HG03175 (cell line): ENCODE results near the gene RIC8A.

ENCODE experiments used
- ATAC-seq: cut with Tn5 transposase; IDR thresholded peaks from one replicate; pipeline ENCODE4 v1.9.1; 2021; ENCODE audit warnings: mild to moderate bottlenecking, moderate library complexity; ENCODE audit not compliant: unreplicated experiment

Gene RIC8A

DNA sequence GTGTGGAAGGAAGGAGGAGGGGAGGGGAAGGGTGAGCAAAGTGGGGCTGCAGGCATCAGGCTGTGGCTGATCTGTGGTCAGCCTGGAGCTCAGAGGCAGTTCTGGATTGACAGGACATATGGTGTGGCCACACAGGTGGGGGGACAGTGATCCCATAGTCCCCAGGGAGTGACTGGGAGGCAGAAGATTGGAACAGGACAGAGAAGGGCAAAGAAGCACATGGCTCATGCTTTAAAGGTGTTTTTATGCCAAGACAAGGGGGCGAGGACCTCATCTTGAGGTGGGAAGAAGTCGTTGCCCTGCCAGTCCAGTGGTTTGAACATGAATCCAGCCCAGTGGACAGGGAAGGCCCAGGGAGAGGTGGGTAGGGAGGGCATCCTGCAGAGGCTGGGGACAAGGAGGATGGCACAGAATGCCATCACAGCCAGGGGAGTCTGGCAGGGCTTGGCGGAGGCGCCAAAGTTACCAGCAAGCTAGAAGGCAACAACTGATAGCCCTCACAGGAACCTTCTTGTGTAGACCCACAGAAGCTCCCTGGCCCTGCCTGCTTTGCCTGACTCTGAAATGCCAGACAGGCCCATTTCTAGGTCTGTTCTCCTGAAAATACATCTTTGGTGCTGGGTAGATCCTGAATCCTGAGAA, 3.4 kb upstream of the RIC8A start:
- no peak for ATAC-seq

DNA sequence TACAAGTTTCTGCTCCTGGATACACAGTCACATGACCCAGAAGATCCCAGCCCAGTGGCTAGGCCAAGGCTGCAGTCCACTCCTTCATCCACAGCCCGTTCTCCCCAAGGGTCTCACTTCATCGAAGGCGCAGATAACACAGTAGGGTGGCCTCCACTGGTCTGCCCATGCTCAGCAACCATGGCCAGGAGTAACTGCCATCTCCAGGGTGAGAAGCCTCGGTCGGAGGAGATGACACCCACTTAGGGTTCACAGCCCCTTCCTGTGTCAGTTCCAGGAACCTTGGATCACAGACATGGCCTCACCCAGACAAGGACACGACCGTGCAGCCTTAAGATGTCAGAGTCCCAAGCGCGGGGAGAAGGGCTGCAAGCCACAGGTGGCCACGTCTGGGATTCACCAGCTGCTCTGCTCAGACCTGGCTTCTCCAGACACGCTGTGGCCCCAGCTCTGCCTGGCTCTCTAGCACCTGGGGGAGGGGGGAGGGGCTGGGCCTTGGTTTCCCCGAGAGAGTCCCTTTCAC, 2.9 kb upstream of the RIC8A start:
- ATAC-seq = no peak

- ATAC-seq = no peak
Measured at GRCh38 chr11:205221-206001, 2.1 kb upstream of the RIC8A start.

DNA sequence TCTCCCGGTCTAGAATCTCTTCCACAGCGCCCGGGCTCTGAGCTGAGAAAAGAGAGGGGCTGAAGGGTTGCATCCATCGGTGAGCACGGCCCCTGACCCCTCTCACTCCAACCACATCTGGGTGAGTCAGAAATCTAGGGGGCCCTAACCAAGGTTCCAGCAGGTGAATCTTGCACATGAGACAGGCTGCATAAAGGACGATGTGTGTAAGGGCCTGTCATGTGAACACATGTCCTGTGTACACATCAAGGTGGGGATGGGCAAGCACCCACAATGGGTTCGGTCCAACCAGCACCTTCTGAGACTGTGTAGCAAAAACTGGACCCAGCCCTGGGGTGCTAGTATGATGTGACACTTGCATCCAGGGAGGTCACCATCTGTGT, 1.5 kb upstream of the RIC8A start:
- ATAC-seq = no peak

DNA sequence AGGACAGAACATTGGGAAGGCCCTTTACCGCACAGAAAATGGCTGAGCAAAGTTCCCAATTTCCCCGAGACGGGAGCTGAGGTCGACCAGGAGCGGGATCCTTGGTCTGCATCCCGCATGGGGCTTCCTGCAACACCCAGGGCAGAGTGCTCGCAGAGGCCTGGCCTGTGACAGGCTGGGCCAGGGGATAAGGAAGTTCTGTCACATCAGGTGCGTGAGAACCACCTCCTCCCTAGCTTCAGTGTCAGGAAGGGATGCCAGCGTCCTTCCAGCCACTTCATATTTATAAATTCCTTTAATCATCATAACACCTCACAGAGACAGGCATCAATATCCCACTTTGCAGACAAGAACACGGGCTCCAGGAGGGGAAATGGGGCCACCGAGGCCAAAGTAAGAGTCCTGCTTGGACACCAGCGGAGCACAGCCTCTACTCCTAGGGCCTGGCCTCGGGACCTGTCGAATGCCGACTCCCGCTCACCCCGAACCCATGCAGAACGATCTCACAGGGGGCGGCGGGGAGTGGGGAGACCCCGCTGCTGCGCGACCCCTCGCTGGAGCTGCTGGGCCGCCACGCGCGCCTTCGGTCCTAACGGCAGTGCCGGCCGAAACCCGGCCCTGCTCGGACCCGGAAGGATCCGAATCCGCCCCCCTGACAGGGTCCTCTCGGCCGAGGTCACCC, 841 bp upstream of the RIC8A start:
- peak; percentile 9 for ATAC-seq

DNA sequence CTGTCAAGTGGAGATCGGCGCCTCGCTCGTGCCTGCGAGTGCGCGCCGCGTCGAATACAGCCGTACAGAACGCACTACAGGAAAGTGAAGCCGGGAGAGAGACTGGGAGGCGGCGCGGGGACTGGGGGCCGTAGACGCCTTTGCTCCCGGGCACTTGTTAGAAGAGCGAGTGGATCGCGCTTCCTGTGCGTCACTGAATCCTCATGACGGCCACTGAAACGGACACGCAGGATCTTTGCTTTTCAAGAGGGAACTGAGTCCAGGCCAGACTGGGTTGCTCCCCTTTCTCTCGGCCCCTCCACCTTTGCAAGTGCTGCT, 314 bp downstream of the RIC8A start:
- ATAC-seq = no peak

DNA sequence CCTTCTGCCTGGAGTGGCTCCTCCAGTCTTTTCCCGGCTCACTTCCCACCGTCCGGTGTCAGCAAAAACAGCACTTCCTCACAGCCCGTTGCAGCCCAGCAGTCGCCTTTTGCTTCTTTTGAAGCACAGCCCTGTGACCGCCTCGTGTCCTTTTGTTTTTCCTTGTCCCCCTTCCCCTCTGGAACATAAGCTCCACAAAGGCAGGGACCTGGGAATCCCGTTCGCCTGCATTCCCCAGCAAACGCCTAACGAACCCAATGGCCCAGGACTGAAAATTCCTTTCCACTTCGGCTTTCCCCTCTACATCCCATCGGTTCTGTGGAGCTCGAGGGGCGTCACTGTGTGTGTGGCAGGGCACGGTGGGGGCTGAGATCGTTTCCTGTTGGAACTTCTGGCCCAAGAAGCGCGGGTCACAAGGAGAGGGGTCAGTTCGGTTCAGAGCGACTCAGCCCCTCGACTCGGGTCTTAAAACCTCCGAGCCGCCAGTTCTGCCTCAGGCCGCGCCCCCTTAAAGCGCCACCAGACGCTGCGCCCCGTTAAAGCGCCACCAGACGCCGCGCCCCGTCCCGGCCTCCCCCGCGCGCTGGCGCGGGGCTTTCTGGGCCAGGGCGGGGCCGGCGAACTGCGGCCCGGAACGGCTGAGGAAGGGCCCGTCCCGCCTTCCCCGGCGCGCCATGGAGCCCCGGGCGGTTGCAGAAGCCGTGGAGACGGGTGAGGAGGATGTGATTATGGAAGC, 841 bp downstream of the RIC8A start:
- peak; percentile 38 for ATAC-seq

GRCh38 chr11:208917-209260, 1.4 kb downstream of the RIC8A start:
- no peak for ATAC-seq

- no peak for ATAC-seq
Measured at GRCh38 chr11:209275-210121, 2.0 kb downstream of the RIC8A start.

DNA sequence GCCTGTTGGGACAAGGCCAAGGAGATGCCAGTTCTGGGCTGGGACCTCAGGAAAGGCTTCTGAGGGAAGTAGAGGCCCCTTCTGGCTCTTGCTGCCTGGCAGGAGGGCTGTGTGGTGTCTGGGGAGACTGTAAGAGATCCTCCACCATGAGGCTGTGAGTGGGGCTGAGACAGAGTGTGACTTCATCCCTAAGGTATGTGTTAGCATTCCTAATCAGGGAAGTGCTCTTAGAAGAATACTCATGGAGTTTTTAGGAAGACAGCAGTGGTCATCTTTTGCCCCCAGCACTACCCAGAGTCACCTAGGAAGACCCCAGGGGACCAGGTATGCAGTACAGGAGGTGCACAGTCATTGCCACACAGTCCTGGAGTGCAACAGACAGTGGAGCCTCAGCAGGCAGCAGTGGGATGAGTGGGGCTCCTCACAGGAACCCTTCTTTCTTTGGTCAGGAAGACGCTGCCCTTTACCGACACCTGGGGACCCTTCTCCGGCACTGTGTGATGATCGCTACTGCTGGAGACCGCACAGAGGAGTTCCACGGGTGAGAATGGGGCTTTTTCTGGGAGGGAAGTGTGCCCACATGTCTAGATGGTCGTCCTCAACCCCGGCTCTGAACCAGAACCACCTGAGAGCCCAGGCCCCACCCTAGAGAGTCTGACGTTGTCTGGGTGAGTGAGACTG, 2.8 kb downstream of the RIC8A start:
- ATAC-seq = no peak

- ATAC-seq = no peak
Measured at GRCh38 chr11:210803-211180, 3.3 kb downstream of the RIC8A start.

- no peak for ATAC-seq
Measured at GRCh38 chr11:211295-211694, 3.8 kb downstream of the RIC8A start.

- ATAC-seq = no peak
Measured at GRCh38 chr11:211741-212140, 4.2 kb downstream of the RIC8A start.

- ATAC-seq = no peak
Measured at GRCh38 chr11:212150-213100, 4.9 kb downstream of the RIC8A start.

- ATAC-seq = no peak
Measured at GRCh38 chr11:213111-213510, 5.6 kb downstream of the RIC8A start.

DNA sequence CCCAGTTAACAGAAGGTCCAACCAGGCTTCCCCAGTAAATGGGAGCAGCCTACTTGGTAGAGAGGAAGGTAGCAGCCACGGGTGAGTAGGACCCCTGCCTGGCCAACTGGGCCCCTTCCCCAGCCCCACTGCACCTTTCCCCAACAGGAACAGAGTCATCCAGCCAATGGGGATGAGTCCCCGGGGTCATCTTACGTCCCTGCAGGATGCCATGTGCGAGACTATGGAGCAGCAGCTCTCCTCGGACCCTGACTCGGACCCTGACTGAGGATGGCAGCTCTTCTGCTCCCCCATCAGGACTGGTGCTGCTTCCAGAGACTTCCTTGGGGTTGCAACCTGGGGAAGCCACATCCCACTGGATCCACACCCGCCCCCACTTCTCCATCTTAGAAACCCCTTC, 6.6 kb downstream of the RIC8A start:
- ATAC-seq = no peak

- ATAC-seq = no peak
Measured at GRCh38 chr11:215581-216037, 8.1 kb downstream of the RIC8A start.

DNA sequence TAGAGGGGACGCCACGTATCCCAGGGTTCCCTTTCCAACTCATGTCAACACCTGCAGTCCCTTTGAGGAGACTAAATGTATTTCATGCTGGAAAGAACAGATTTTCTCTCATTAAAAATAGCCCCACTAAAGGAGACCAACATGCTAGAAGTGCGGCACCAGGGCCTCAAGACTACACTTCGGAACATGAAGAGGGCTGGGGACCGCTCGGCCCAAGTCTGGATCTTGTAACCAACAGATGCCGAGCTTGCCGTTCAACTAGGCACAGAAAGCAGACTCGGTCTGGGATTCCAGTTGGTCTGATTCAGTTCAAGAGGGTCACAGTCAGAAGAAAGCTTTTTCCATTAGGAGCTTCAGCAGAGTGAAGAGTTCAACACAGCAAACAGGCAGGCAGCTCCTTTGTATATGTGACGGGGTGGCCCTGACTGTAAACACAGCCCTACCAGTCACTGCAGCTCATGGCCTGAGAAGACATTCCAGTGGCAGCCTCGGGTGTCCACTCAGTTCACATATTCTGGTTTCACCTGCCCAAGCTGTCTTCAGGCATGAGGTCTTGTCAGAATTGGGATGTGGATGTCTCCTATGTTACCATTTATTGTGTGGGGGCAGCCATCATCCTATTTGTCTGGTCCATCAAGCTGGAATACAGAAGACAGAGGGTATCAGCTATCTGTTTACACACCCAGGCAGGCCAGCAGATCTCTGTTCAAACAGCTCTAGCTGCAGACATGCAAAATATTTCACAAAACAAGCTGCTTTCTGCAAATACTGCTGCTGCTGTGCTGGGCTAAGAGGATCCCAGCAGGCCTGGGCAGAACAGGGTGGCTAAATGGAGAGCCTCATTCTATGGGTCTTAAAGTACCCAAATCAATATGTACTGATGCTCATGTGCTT, 8.8 kb downstream of the RIC8A start:
- ATAC-seq = no peak
